Measurements from ENCODE around the gene DLL1. TPM values are rescaled to one million over a fixed set of nuclear protein-coding genes. Genes with fewer than 3 reads are reported as not detected.

Gene DLL1
- total RNA-seq, 1 donor from 2014 or later = not detected

DNA sequence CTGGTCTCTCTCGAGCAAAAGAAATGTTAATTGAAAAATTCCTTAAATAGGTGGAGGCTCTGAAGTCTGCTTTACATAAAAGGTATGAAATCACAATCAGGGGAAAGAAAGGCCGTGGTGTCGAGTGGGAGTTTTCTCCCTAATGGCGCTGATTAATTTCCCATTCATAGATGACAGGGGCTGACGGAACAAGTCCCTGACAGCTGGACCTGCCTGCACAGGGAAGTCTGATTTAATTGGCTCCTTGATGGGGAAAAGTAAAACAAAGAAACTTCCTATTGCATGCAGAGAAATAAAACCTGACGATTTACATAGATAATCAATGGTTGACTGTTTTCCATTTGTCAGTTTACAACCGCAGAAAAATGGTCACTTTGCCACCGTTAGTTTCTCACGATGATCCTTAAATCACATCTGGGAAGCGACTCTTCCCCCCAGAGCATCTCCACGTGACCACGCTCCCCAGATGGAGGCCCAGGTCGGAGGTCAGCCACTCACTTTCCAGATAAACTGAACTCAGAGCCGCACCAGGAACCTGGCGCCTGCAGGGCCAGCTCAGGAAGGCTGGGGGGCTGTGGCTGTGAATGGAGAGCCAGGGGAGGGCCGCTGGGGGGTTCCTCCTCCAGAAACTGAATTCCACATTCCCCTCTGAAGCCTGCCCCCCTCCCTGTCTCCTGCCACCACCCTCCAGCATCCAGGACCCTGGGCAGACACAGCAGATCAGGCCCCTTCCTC lies 55.3 kb downstream of the DLL1 start:
- intact Hi-C loops (cut with micrococcal nuclease) = no loop called here

DNA sequence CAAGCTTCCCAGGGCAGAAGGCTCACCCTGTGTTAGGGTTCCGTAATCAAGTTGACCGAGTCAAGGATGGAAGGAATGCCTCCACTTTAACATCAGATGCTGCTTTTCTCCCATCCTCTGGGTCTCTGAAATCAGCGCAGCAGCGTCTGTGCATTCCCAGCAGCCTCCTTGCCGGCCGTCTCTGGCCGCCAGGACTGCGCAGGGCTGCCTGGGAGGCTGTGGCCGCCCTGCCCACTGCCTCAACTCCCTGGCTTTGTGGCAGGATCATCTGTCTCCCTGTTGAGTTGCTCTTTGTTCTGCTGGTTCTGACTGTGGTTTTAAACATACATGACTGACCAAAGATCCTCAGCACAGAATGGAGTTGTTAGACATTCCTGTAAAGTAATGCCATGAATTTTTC lies 56.5 kb downstream of the DLL1 start:
- intact Hi-C loops (cut with micrococcal nuclease) = no loop called here

DNA sequence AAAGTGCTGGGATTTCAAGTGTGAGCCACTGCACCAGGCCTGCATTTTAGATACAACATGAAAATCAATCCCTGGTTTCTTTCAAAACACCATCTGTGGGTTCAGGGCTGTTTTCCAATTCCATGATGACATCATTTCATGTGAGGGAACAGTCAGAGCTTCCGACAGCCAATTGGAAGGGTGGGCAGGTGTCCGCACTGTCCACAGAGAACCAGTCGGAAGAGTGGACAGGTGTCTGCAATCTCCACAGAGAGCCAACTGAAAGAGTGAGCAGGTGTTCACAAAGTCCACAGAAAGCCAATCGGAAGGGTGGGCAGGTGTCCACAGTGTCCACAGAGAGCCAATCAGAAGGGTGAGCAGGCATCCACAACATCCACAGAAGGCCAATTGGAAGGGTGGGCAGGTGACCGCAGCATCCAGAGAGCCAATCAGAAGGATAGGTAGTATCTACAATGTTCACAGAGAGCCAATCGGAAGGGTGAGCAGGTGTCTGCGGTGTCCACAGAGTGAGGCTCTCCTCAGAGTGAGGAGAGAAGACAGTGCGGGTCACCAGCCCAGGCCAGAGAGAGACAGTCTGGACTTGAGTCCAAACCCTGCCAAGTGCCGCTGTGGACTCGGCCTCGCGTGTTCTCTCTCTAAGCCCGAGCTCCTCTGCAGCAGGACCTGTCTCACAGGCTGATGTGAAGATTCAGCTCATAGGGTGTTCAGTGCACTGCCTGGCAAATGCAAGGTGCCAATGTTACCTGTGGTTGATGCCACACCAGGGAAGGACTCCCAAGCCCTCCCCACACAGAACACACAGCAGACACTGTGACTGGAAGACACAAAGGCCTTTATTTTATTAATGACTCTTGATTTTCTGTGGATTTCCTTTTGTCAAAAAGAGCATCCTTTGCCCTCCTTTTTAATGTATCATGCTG lies 57.3 kb downstream of the DLL1 start:
- intact Hi-C loops (cut with micrococcal nuclease) = no loop called here

Other genes with a start within 250 kb of the DLL1 start
- 25.2 and 25.5 TPM in 2 replicates for gene FAM120B, start 15.7 kb upstream of the DLL1 start, total RNA-seq

Data from T-helper 2 cell treated with Interferon-gamma antibody and Interleukin-4, amounts not matched to agents 100 ng/mL and 5 ng/mL, for 36 hours (primary cell).